HG02763 (cell line): Measurements from ENCODE around the gene CDC27.
"Not testable (repeated sequence)": the region's sequence is repeated elsewhere in the genome, so short reads cannot be mapped to it uniquely, and the experiment has no call there.

Source experiments
- ATAC-seq: cut with Tn5 transposase; IDR thresholded peaks from one replicate; pipeline ENCODE4 v1.9.1; 2021; ENCODE audit warnings: mild to moderate bottlenecking, moderate library complexity; ENCODE audit not compliant: unreplicated experiment

Gene CDC27

DNA sequence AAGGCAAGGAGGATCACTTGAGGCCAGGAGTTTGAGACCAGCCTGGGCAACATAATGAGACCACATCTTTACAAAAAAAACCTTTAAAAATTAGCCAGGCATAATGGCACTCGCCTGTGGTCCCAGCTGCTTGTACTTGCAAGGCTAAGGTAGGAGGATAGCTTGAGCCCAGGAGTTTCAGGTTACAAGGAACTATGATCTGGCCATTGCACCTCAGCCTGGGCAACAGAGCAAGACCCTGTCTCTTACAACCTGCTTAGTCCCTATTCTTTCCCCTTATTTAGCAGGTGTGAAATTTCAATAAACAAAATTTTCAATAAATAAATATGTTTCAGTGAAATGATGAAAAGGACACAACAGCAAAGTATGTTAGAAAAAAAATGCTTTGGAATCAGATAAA, 114.7 kb downstream of the CDC27 start:
- not testable (repeated sequence) for ATAC-seq

DNA sequence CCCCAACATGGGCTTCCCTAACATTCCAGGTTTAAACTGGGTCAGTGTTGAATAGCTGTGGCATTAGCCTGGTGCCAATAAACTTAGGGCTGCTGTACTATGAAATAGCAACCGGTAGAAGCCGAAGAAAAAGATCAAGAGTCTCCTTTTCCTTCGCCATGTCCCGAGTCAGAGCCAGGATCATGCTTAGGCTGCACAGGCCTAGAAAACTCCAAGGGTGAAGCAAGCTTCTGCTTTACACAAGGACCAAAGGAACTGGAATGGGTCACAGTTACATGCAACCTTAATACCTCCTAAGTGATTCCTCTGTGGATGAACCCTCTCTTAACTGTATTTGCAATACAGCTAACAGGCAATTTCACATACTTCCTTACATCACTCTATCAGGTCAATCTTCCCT, 115.5 kb downstream of the CDC27 start:
- not testable (repeated sequence) for ATAC-seq

GRCh38 chr17:47072886-47073285, 116.2 kb downstream of the CDC27 start:
- ATAC-seq: no peak

DNA sequence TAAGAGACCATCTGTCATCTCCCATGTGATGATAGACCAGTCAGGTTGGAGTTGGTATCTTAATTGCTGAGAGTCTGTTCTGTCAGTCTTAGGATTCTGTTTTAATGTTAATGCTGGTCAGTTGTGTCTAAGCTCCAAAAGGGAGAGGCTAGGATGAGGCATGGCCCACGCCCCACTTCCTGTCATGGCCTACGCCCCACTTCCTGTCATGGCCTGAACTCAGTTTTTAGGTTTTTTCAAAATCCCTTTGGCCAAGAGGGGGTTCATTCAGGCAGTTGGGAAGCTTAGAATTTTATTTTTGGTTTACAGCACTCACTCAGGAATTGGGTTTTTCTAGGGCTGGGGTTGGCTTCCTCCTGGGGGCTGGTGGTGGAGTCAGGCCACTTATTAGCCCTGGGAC, 117.9 kb downstream of the CDC27 start:
- not testable (repeated sequence) for ATAC-seq

GRCh38 chr17:47070266-47070665, 118.8 kb downstream of the CDC27 start:
- ATAC-seq: not testable (repeated sequence)
